HL-60 (cell line): ENCODE results near the gene SPEF1.
A peak's percentile ranks its signal among the peaks of the same experiment; 100 is the strongest.

Experiments used
- DNase-seq, 2 experiments: peaks; one replicate each; pipeline ENCODE4 v3.0.0-alpha.2; 2010 to 2020; ENCODE audit warnings: low read depth in 1 of 2, low spot score in 1 of 2
- H3K27ac ChIP-seq: fragments of 250-450 bp; sonication (Bioruptor Pico); replicated peaks from 2 replicates; pipeline ENCODE4 v1.5.1; 2020; ENCODE audit warnings: mild to moderate bottlenecking, moderate library complexity
- H3K27me3 ChIP-seq: fragments of 250-450 bp; sonication (Bioruptor Pico); 2 replicates; pipeline ENCODE4 v1.5.1; 2021; ENCODE audit warnings: mild to moderate bottlenecking, moderate library complexity; ENCODE audit not compliant: insufficient read depth, poor library complexity, severe bottlenecking
- H3K4me3 ChIP-seq: replicated peaks from 2 replicates; pipeline ENCODE4 v1.5.1; 2011; ENCODE audit warnings: mild to moderate bottlenecking, control low read depth, low read length; ENCODE audit not compliant: insufficient read depth
- GABPA ChIP-seq: IDR thresholded peaks from 2 replicates; pipeline ENCODE4 v1.6.1; 2012; ENCODE audit warnings: low read depth
- POLR2AphosphoS5 ChIP-seq: IDR thresholded peaks from 2 replicates; pipeline ENCODE4 v1.6.1; 2012; ENCODE audit warnings: low read depth
- SPI1 ChIP-seq: IDR thresholded peaks from 2 replicates; pipeline ENCODE4 v1.6.1; 2012; ENCODE audit warnings: low read depth, mild to moderate bottlenecking, borderline replicate concordance
- TF ChIP-seq, protein P1 (sequence below): IDR thresholded peaks from one replicate; pipeline ENCODE4 v1.5.1; 2011; ENCODE audit warnings: low read length, control low read depth, inconsistent platforms; ENCODE audit not compliant: insufficient read depth
- TF ChIP-seq, protein P2 (sequence below): IDR thresholded peaks from 2 replicates; pipeline ENCODE4 v1.6.1; 2012; ENCODE audit warnings: low read depth; ENCODE audit not compliant: insufficient replicate concordance

Gene SPEF1

DNA sequence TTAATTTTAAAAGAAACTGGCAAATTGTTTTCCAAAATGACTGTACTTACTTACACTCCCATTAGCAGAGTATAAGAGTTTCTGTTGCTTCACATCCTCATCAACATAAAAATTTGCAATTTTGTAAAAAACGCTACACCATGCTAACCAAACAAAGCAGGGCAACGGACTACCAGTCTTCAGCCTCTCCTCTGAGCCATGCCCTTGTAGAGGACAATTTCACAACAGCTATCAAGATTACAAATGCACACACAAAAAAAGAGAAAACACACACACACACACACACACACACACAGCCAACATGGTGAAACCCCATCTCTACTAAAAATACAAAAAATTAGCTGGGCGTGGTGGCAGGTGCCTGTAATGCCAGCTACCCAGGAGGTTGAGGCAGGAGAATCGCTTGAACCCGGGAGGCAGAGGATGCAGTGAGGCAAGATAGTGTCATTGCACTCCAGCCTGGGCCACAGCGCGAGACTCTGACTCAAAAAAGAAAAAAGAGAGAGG, 9.6 kb downstream of the SPEF1 start:
- TF ChIP-seq, protein P1, sequence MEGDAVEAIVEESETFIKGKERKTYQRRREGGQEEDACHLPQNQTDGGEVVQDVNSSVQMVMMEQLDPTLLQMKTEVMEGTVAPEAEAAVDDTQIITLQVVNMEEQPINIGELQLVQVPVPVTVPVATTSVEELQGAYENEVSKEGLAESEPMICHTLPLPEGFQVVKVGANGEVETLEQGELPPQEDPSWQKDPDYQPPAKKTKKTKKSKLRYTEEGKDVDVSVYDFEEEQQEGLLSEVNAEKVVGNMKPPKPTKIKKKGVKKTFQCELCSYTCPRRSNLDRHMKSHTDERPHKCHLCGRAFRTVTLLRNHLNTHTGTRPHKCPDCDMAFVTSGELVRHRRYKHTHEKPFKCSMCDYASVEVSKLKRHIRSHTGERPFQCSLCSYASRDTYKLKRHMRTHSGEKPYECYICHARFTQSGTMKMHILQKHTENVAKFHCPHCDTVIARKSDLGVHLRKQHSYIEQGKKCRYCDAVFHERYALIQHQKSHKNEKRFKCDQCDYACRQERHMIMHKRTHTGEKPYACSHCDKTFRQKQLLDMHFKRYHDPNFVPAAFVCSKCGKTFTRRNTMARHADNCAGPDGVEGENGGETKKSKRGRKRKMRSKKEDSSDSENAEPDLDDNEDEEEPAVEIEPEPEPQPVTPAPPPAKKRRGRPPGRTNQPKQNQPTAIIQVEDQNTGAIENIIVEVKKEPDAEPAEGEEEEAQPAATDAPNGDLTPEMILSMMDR = no peak
- TF ChIP-seq SPI1 = no peak
- TF ChIP-seq GABPA = no peak
- TF ChIP-seq, protein P2, sequence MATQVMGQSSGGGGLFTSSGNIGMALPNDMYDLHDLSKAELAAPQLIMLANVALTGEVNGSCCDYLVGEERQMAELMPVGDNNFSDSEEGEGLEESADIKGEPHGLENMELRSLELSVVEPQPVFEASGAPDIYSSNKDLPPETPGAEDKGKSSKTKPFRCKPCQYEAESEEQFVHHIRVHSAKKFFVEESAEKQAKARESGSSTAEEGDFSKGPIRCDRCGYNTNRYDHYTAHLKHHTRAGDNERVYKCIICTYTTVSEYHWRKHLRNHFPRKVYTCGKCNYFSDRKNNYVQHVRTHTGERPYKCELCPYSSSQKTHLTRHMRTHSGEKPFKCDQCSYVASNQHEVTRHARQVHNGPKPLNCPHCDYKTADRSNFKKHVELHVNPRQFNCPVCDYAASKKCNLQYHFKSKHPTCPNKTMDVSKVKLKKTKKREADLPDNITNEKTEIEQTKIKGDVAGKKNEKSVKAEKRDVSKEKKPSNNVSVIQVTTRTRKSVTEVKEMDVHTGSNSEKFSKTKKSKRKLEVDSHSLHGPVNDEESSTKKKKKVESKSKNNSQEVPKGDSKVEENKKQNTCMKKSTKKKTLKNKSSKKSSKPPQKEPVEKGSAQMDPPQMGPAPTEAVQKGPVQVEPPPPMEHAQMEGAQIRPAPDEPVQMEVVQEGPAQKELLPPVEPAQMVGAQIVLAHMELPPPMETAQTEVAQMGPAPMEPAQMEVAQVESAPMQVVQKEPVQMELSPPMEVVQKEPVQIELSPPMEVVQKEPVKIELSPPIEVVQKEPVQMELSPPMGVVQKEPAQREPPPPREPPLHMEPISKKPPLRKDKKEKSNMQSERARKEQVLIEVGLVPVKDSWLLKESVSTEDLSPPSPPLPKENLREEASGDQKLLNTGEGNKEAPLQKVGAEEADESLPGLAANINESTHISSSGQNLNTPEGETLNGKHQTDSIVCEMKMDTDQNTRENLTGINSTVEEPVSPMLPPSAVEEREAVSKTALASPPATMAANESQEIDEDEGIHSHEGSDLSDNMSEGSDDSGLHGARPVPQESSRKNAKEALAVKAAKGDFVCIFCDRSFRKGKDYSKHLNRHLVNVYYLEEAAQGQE = no peak
- no peak for TF ChIP-seq POLR2AphosphoS5
- H3K27ac ChIP-seq = no peak overlapping the region
- no peaks in the 10 kb centered on the region for H3K27me3 ChIP-seq
- DNase-seq = no peak
- no peak overlapping the region for H3K4me3 ChIP-seq

DNA sequence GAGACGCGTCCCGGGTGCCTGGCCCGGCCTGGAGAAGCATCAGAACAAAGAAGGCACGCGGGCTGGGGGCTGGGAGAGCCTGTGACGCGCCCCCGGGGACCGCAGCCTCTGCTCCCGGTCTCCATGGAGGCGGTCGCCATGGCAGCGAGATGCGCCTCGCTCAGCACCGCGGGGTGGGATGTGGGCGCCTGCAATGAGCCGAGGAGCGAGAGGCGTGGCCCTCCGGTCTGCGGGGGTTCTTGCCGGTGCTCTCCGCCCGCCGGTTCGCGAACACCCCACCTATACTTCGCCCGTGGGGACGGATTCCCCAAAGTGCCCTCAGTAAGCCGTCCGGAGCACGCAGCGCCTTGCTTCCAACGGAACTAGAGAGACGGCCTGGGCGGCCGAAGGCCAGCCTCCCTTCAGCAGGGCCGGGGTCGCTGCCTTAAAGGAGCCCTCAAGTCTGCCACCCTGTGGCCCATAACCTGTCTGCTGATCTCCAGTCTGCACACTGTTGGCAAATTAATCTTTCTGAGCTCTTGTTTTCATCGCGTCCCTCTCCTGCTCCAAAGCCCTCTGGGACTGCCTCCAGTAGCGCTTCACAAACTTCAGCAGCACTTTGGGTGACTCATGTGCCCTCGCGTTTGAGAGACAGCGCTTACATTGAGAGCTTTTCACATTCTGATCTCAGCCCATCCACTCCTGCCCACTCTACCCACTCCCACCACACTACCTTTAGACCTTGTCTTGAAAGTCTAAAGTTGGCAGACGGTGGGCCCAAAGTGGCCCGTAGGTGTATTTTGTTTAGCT, 12.7 kb downstream of the SPEF1 start:
- Histone ChIP-seq H3K27me3 (no peaks in the 10 kb centered on the region), H3K4me3 (peak overlapping the region; percentile 99), H3K27ac (peak overlapping the region; percentile 72)
- peak in 1 of 2 experiments; percentile 68 for DNase-seq
- TF ChIP-seq, protein P2 = no peak
- TF ChIP-seq, protein P1 = peak; percentile 5
- no peak for TF ChIP-seq SPI1
- no peak for TF ChIP-seq POLR2AphosphoS5

DNA sequence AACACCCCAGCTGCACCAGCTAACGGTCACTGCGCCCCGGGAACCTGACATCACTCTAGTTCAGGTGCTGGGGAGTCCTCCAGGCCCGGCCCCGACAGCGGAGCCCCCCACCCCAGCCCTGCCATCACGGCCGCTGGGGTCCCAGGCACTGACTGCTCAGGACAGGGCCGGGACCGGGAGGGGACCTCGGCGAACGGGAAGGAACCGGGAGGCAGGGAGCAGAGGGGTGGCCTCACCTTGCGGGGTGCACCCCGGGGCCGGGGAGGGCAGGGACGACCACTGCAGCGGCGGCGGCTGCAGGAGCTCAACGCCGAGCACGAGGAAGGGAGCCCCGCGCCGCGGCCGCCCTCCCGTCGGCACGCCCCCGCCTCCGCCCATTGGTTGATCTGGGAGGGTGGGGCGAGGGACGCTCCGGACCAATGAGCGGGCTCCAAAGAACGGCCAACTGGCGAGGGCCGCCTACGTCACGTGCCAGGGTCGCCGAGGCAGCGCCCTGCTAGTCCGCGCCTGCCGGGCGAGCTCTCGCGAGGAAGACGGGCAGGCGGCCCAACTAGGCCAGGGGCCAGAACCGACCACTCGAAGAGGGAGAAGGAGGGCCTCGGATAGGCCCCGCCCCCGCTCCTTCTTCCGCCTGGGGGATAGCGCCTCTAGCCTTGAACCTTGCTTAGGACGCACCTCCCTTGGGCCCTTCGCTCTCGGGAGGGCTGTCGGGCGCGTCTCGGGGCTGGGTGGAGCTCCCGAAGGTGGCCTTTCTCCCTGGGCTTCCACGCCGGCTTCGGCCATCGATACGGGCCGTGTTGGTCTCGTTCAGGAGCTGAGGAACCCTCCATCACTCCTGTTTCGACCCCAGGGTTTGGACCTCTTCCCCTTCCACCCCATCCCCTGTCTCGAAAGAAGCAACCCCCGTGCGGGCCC, 13.6 kb downstream of the SPEF1 start, which contains the start of gene ADISSP:
TSS of gene ADISSP (minus strand) at position 327 of the 915 bp plus-strand sequence. CDS start 7,653 bp downstream, outside the sequence.
- peak; percentile 98 to 99 for DNase-seq
- H3K27ac ChIP-seq = peak within 1 kb of the TSS; percentile 72
- no peaks in the 10 kb centered on the region for H3K27me3 ChIP-seq
- H3K4me3 ChIP-seq = peak within 1 kb of the TSS; percentile 99
- no peak for TF ChIP-seq SPI1
- TF ChIP-seq, protein P2 = no peak
- TF ChIP-seq, protein P1 = no peak
- no peak for TF ChIP-seq GABPA
- TF ChIP-seq POLR2AphosphoS5 = peak; percentile 48; the same call in 1 of the 2 replicates
